Cardiac muscle cell (in vitro differentiated cells and primary cell): ENCODE data around the gene PNLIPRP2. TPM values are rescaled to one million over a fixed set of nuclear protein-coding genes. Genes with fewer than 3 reads are reported as not detected.

Experiments
- DNase-seq, 2 donors: peaks; one replicate each; pipeline versions ENCODE4 v3.0.0 to v3.0.0-alpha.2; 2010 to 2017; ENCODE audit warnings: low read depth in 1 of 2, low spot score in 1 of 2
- H3K27ac ChIP-seq: fragments of 200-600 bp; sonication (generic); 2 replicates; pipeline ENCODE4 v1.5.1; 2016
- H3K27me3 ChIP-seq: fragments of 200-600 bp; sonication (generic); 2 replicates; pipeline ENCODE4 v1.6.0; 2016; ENCODE audit warnings: control low read depth
- H3K36me3 ChIP-seq: fragments of 200-600 bp; sonication (generic); 2 replicates; pipeline ENCODE4 v1.5.1; 2016; ENCODE audit warnings: control low read depth
- H3K4me1 ChIP-seq: fragments of 200-600 bp; sonication (generic); 2 replicates; pipeline ENCODE4 v1.8.1; 2017; ENCODE audit warnings: low read depth, mild to moderate bottlenecking, mixed run types
- H3K4me3 ChIP-seq: fragments of 200-600 bp; sonication (generic); 2 replicates; pipeline ENCODE4 v1.5.1; 2016; ENCODE audit warnings: mild to moderate bottlenecking
- H3K9me3 ChIP-seq: fragments of 200-600 bp; sonication (generic); 2 replicates; pipeline ENCODE4 v1.5.1; 2017; ENCODE audit warnings: low read depth, mild to moderate bottlenecking, control low read depth
- CTCF ChIP-seq: IDR thresholded peaks from 2 replicates; pipeline ENCODE4 v1.5.1; 2012; ENCODE audit warnings: low read depth, mild to moderate bottlenecking, low read length
- polyA plus RNA-seq: library from polyadenylated mRNA; unstranded; fragments of >200 nt; fragmentation: Nextera tagmentation; extraction: Ambion mirVana; gene quantifications from 2 replicates; pipeline ENCODE4 v1.2.1, GENCODE V29; 2016
- total RNA-seq: library from RNA; depleted of rRNA; stranded (reverse); fragments of >200 nt; gene quantifications from 2 replicates; pipeline ENCODE4 v1.2.3, GENCODE V29; 2016

The PNLIPRP2 gene
- total and polyA plus RNA-seq, 2 experiments from 2014 or later: not detected

GRCh38 chr10:116673866-116674265 lies 53.1 kb downstream of the PNLIPRP2 start:
- no peak for TF ChIP-seq CTCF
- Histone ChIP-seq H3K4me3 (no peak overlapping the region), H3K27me3 (no peaks in the 10 kb centered on the region), H3K36me3 (no peaks in the 10 kb centered on the region), H3K27ac (no peak overlapping the region), H3K4me1 (no peaks in the 10 kb centered on the region), H3K9me3 (no peaks in the 10 kb centered on the region)
- DNase-seq: no peak

GRCh38 chr10:116674901-116675423 lies 54.2 kb downstream of the PNLIPRP2 start:
- Histone ChIP-seq H3K36me3 (no peaks in the 10 kb centered on the region), H3K4me1 (no peaks in the 10 kb centered on the region), H3K27me3 (no peaks in the 10 kb centered on the region), H3K9me3 (no peaks in the 10 kb centered on the region), H3K4me3 (no peak overlapping the region), H3K27ac (no peak overlapping the region)
- no peak for DNase-seq
- TF ChIP-seq CTCF: no peak

- H3K4me3 ChIP-seq: no peak overlapping the region
- H3K9me3 ChIP-seq: no peaks in the 10 kb centered on the region
- no peak overlapping the region for H3K27ac ChIP-seq
- no peaks in the 10 kb centered on the region for H3K4me1 ChIP-seq
- no peak for TF ChIP-seq CTCF
- DNase-seq: no peak
- H3K36me3 ChIP-seq: no peaks in the 10 kb centered on the region
- no peaks in the 10 kb centered on the region for H3K27me3 ChIP-seq
Measured at GRCh38 chr10:116676118-116676517, 55.4 kb downstream of the PNLIPRP2 start.

- no peak overlapping the region for H3K27ac ChIP-seq
- no peaks in the 10 kb centered on the region for H3K4me1 ChIP-seq
- TF ChIP-seq CTCF: no peak
- no peaks in the 10 kb centered on the region for H3K36me3 ChIP-seq
- no peak for DNase-seq
- H3K4me3 ChIP-seq: no peak overlapping the region
- H3K9me3 ChIP-seq: no peaks in the 10 kb centered on the region
- H3K27me3 ChIP-seq: no peaks in the 10 kb centered on the region
Measured at GRCh38 chr10:116676633-116677032, 55.9 kb downstream of the PNLIPRP2 start.

GRCh38 chr10:116679351-116679750 lies 58.6 kb downstream of the PNLIPRP2 start:
- Histone ChIP-seq H3K27ac (no peak overlapping the region), H3K27me3 (no peaks in the 10 kb centered on the region), H3K9me3 (no peaks in the 10 kb centered on the region), H3K36me3 (no peaks in the 10 kb centered on the region), H3K4me3 (no peak overlapping the region), H3K4me1 (peaks cover 9% of the 10 kb centered on the region)
- no peak for DNase-seq
- TF ChIP-seq CTCF: no peak

- Histone ChIP-seq H3K27me3 (no peaks in the 10 kb centered on the region), H3K36me3 (no peaks in the 10 kb centered on the region), H3K27ac (no peak overlapping the region), H3K9me3 (no peaks in the 10 kb centered on the region), H3K4me3 (no peak overlapping the region), H3K4me1 (peaks cover 15% of the 10 kb centered on the region)
- TF ChIP-seq CTCF: no peak
- DNase-seq: no peak
Measured at GRCh38 chr10:116683166-116683565, 62.4 kb downstream of the PNLIPRP2 start.
